Measurements from ENCODE around the gene INAVA. TPM values are rescaled to one million over a fixed set of nuclear protein-coding genes. Genes with fewer than 3 reads are reported as not detected.

The INAVA gene
- total and polyA plus RNA-seq, 4 donors: 0.19 to 3.1 (median 0.50) TPM

- Histone ChIP-seq H3K36me3 (ENCODE audit: control insufficient read depth in 4 of 4, insufficient read depth in 3 of 4, low read depth in 1 of 4, low read length in 3 of 4) (peaks cover 1 to 10% (median 7%) of the 10 kb centered on the region in 4 donors), H3K27ac (ENCODE audit: low read depth in 1 of 2, low read length in 2 of 2) (no peak overlapping the region), H3K9me3 (ENCODE audit: control insufficient read depth in 4 of 4, low read length in 3 of 4) (no peaks in the 10 kb centered on the region), H3K4me3 (ENCODE audit: low read depth in 1 of 3, low read length in 3 of 3) (no peak overlapping the region), H3K27me3 (ENCODE audit: control insufficient read depth in 4 of 4, insufficient read depth in 4 of 4, low read length in 3 of 4) (no peaks in the 10 kb centered on the region), H3K9ac (ENCODE audit: low read depth in 1 of 2, low read length in 2 of 2) (no peak overlapping the region), H3K4me1 (ENCODE audit: control insufficient read depth in 4 of 4, insufficient read depth in 4 of 4, low read length in 3 of 4) (no peaks in the 10 kb centered on the region)
- DNase-seq (ENCODE audit: low spot score): no peak
- 89% methylated on average over 2 of the region's 2 CpGs for WGBS
- TF ChIP-seq NR2F2 (IDR thresholded peaks at IDR 0.05) (no peak), JUND (IDR thresholded peaks at IDR 0.05) (no peak), FOXA1 (IDR thresholded peaks at IDR 0.05) (no peak), YY1 (IDR thresholded peaks at IDR 0.05) (no peak), TAF1 (conservative IDR thresholded peaks at IDR 0.05) (no peak), CTCF (IDR thresholded peaks at IDR 0.05; ENCODE audit: low read depth, low read length, missing input control) (no peak)
- TF ChIP-seq, protein P1, sequence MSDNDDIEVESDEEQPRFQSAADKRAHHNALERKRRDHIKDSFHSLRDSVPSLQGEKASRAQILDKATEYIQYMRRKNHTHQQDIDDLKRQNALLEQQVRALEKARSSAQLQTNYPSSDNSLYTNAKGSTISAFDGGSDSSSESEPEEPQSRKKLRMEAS (IDR thresholded peaks at IDR 0.05): no peak
Measured at GRCh38 chr1:200856716-200857357, 37.9 kb upstream of the INAVA start.

DNA sequence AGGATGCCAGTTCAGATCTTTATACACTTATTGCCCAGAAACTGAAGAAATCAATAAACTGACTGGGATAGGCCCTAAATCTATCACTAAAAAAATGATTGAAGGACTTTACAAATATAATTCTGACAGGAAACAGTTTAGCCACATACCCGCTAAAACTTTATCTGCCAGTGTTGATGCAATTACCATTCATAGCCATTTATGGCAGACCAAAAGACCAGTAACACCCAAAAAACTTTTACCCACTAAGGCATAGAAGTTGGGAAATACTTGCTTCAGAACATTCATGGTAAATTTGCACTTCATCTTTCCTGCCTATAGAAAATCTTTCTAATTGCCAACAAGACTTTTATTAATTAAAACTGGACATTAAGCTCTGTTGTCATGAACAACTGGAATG lies 36.9 kb upstream of the INAVA start:
- H3K9ac ChIP-seq (ENCODE audit: low read depth in 1 of 2, low read length in 2 of 2): no peak overlapping the region
- H3K4me1 ChIP-seq (ENCODE audit: control insufficient read depth in 4 of 4, insufficient read depth in 4 of 4, low read length in 3 of 4): no peaks in the 10 kb centered on the region
- H3K27ac ChIP-seq (ENCODE audit: low read depth in 1 of 2, low read length in 2 of 2): no peak overlapping the region
- H3K4me3 ChIP-seq (ENCODE audit: low read depth in 1 of 3, low read length in 3 of 3): no peak overlapping the region
- DNase-seq (ENCODE audit: low spot score): no peak
- H3K36me3 ChIP-seq (ENCODE audit: control insufficient read depth in 4 of 4, insufficient read depth in 3 of 4, low read depth in 1 of 4, low read length in 3 of 4): peaks cover 1 to 10% (median 9%) of the 10 kb centered on the region in 4 donors
- H3K27me3 ChIP-seq (ENCODE audit: control insufficient read depth in 4 of 4, insufficient read depth in 4 of 4, low read length in 3 of 4): no peaks in the 10 kb centered on the region
- no peaks in the 10 kb centered on the region for H3K9me3 ChIP-seq (ENCODE audit: control insufficient read depth in 4 of 4, low read length in 3 of 4)
- TF ChIP-seq YY1 (IDR thresholded peaks at IDR 0.05) (no peak), TAF1 (conservative IDR thresholded peaks at IDR 0.05) (no peak), CTCF (IDR thresholded peaks at IDR 0.05; ENCODE audit: low read depth, low read length, missing input control) (no peak), HNF4A (conservative IDR thresholded peaks at IDR 0.05) (no peak), EGR1 (IDR thresholded peaks at IDR 0.05; ENCODE audit: low read depth in 2 of 2) (no peak)
- WGBS: 87% methylated on average over 1 of the region's 1 CpG

DNA sequence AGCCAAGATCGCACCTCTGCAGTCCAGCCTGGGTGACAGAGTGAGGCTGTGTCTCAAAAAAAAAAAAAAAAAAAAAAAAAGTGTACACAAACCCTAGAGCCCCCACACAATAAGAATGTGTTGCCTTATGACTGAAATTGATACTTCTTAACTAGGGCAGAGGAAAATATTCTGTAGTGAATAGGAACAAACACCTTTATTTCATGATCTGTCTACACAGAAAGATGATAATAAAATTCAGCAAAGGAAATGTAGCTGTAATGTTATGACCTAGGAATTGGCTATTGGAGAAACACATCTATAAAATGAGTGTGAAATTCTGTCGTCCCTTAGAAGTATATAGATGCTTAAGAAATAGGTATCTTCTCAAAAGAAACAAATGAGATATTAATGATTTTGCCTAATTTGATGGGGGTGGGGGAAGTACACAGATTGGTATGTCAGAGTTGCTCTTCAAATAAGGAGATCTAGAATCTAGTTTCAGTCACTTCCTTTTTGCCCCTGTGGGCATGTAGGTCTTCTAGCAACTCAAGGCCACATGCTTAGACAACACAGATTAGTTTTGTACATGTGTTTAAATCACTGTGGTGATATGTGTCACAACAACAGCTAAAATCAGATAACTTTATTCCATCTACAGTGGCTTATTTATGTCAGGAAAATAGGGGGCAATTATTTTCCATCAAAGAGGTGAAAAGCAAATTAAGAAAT lies 32.6 kb upstream of the INAVA start:
- peaks cover 1 to 6% (median 5%) of the 10 kb centered on the region in 4 donors for H3K36me3 ChIP-seq (ENCODE audit: control insufficient read depth in 4 of 4, insufficient read depth in 3 of 4, low read depth in 1 of 4, low read length in 3 of 4)
- H3K27me3 ChIP-seq (ENCODE audit: control insufficient read depth in 4 of 4, insufficient read depth in 4 of 4, low read length in 3 of 4): no peaks in the 10 kb centered on the region
- no peak for DNase-seq (ENCODE audit: low spot score)
- no peak overlapping the region for H3K4me3 ChIP-seq (ENCODE audit: low read depth in 1 of 3, low read length in 3 of 3)
- WGBS: 90% methylated on average over 2 of the region's 2 CpGs
- no peaks in the 10 kb centered on the region for H3K4me1 ChIP-seq (ENCODE audit: control insufficient read depth in 4 of 4, insufficient read depth in 4 of 4, low read length in 3 of 4)
- no peak overlapping the region for H3K9ac ChIP-seq (ENCODE audit: low read depth in 1 of 2, low read length in 2 of 2)
- H3K27ac ChIP-seq (ENCODE audit: low read depth in 1 of 2, low read length in 2 of 2): no peak overlapping the region
- no peaks in the 10 kb centered on the region for H3K9me3 ChIP-seq (ENCODE audit: control insufficient read depth in 4 of 4, low read length in 3 of 4)
- TF ChIP-seq FOXA2 (IDR thresholded peaks at IDR 0.05): no peak
- TF ChIP-seq, protein P2, sequence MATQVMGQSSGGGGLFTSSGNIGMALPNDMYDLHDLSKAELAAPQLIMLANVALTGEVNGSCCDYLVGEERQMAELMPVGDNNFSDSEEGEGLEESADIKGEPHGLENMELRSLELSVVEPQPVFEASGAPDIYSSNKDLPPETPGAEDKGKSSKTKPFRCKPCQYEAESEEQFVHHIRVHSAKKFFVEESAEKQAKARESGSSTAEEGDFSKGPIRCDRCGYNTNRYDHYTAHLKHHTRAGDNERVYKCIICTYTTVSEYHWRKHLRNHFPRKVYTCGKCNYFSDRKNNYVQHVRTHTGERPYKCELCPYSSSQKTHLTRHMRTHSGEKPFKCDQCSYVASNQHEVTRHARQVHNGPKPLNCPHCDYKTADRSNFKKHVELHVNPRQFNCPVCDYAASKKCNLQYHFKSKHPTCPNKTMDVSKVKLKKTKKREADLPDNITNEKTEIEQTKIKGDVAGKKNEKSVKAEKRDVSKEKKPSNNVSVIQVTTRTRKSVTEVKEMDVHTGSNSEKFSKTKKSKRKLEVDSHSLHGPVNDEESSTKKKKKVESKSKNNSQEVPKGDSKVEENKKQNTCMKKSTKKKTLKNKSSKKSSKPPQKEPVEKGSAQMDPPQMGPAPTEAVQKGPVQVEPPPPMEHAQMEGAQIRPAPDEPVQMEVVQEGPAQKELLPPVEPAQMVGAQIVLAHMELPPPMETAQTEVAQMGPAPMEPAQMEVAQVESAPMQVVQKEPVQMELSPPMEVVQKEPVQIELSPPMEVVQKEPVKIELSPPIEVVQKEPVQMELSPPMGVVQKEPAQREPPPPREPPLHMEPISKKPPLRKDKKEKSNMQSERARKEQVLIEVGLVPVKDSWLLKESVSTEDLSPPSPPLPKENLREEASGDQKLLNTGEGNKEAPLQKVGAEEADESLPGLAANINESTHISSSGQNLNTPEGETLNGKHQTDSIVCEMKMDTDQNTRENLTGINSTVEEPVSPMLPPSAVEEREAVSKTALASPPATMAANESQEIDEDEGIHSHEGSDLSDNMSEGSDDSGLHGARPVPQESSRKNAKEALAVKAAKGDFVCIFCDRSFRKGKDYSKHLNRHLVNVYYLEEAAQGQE (IDR thresholded peaks at IDR 0.05): no peak
- no peak for TF ChIP-seq YY1 (IDR thresholded peaks at IDR 0.05)
- TF ChIP-seq ATF3 (IDR thresholded peaks at IDR 0.05): no peak
- TF ChIP-seq HNF4A (conservative IDR thresholded peaks at IDR 0.05): no peak
- no peak for TF ChIP-seq CTCF (IDR thresholded peaks at IDR 0.05; ENCODE audit: low read depth, low read length, missing input control)
- TF ChIP-seq, protein P1 (IDR thresholded peaks at IDR 0.05): no peak
- TF ChIP-seq TAF1 (conservative IDR thresholded peaks at IDR 0.05): no peak
- TF ChIP-seq GABPA (IDR thresholded peaks at IDR 0.05 in 1 of 2, conservative IDR thresholded peaks at IDR 0.05 in 1 of 2): no peak
- TF ChIP-seq JUND (IDR thresholded peaks at IDR 0.05): no peak

Data from liver (tissue), 9 donors.